ENCODE data around the gene SLC37A3. TPM values are rescaled to one million over a fixed set of nuclear protein-coding genes. Genes with fewer than 3 reads are reported as not detected.
"Not testable (repeated sequence)": the region's sequence is repeated elsewhere in the genome, so short reads cannot be mapped to it uniquely, and the experiment has no call there.

SLC37A3 gene
- total and polyA plus RNA-seq, 2 donors (not counting 1 experiment from before 2014, with no cell fraction given): 9.1 to 20.1 TPM

DNA sequence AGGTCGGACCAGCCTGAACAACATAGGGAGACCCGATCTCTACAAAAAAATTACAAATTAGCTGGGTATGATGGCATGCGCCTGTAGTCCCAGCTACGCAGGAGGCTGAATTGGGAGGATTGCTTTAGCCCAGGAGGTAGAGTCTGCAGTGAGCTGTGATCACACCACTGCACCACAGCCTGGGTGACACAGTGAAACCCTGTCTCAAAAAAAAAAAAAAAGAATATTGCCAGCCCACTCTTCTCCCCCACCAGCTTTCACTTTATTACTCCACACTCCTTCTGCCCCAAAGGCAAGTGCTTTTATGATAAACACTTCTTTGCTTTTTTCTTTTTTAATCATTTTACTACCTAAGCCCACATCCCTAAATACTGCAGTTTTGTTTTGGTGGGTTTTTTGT is 20.3 kb upstream of the SLC37A3 start:
- H3K4me3 Mint-ChIP-seq: no peak overlapping the region
- peaks cover 6% of the 10 kb centered on the region for H3K27me3 Mint-ChIP-seq
- H3K27me3 ChIP-seq (replicated peaks in 1 of 4; ENCODE audit: control extremely low read depth in 1 of 4, control insufficient read depth in 3 of 4, insufficient read depth in 4 of 4, low read length in 3 of 4): no peaks in the 10 kb centered on the region
- no peaks in the 10 kb centered on the region for H3K4me1 Mint-ChIP-seq
- H3K9me3 ChIP-seq (ENCODE audit: control extremely low read depth in 1 of 3, control insufficient read depth in 2 of 3, insufficient read depth in 1 of 3, low read length in 2 of 3): no peaks in the 10 kb centered on the region
- no peak overlapping the region for H2AFZ ChIP-seq (ENCODE audit: insufficient read depth, low read depth, low read length, poor library complexity, severe bottlenecking)
- TF ChIP-seq, protein P1, sequence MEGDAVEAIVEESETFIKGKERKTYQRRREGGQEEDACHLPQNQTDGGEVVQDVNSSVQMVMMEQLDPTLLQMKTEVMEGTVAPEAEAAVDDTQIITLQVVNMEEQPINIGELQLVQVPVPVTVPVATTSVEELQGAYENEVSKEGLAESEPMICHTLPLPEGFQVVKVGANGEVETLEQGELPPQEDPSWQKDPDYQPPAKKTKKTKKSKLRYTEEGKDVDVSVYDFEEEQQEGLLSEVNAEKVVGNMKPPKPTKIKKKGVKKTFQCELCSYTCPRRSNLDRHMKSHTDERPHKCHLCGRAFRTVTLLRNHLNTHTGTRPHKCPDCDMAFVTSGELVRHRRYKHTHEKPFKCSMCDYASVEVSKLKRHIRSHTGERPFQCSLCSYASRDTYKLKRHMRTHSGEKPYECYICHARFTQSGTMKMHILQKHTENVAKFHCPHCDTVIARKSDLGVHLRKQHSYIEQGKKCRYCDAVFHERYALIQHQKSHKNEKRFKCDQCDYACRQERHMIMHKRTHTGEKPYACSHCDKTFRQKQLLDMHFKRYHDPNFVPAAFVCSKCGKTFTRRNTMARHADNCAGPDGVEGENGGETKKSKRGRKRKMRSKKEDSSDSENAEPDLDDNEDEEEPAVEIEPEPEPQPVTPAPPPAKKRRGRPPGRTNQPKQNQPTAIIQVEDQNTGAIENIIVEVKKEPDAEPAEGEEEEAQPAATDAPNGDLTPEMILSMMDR (IDR thresholded peaks at IDR 0.05): no peak
- TF ChIP-seq EZH2 (IDR thresholded peaks at IDR 0.05; ENCODE audit: borderline replicate concordance, insufficient read depth, low read depth, low read length, poor library complexity, severe bottlenecking): no peak
- CTCF ChIA-PET: no interaction called here
- intact Hi-C loops (cut with micrococcal nuclease): no loop called here
- POLR2A ChIA-PET: no interaction called here
- H3K9ac ChIP-seq (ENCODE audit: low read length): no peak overlapping the region
- H3K4me2 ChIP-seq (replicated peaks; ENCODE audit: low read depth, low read length, poor library complexity, severe bottlenecking): no peak overlapping the region
- WGBS (ENCODE audit: insufficient coverage): 40% methylated on average over 1 of the region's 4 CpGs
- H3K4me3 ChIP-seq (ENCODE audit: control extremely low read depth in 1 of 5, extremely low read depth in 1 of 5, insufficient read depth in 1 of 5, low read depth in 2 of 5, low read length in 4 of 5): no peak overlapping the region
- H3K27ac Mint-ChIP-seq: no peak overlapping the region
- no peaks in the 10 kb centered on the region for H3K9me3 Mint-ChIP-seq (ENCODE audit: insufficient read depth)
- DNase-seq (no peak), ATAC-seq (ENCODE audit: low read depth) (no peak)
- no peak overlapping the region for H3K27ac ChIP-seq (ENCODE audit: low read length in 2 of 2)
- no peaks in the 10 kb centered on the region for H3K4me1 ChIP-seq (ENCODE audit: control insufficient read depth in 2 of 2, insufficient read depth in 2 of 2, low read length in 2 of 2)
- no peaks in the 10 kb centered on the region for H4K20me1 ChIP-seq (ENCODE audit: control insufficient read depth, insufficient read depth, low read length, poor library complexity, severe bottlenecking)
- H3K79me2 ChIP-seq (ENCODE audit: control insufficient read depth, insufficient read depth, low read length): no peaks in the 10 kb centered on the region
- peaks cover 0 to 1% of the 10 kb centered on the region in 2 experiments for H3K36me3 ChIP-seq (replicated peaks in 1 of 2; ENCODE audit: control extremely low read depth in 1 of 2, control insufficient read depth in 1 of 2, extremely low read depth in 1 of 2, insufficient read depth in 2 of 2, low read length in 1 of 2)

DNA sequence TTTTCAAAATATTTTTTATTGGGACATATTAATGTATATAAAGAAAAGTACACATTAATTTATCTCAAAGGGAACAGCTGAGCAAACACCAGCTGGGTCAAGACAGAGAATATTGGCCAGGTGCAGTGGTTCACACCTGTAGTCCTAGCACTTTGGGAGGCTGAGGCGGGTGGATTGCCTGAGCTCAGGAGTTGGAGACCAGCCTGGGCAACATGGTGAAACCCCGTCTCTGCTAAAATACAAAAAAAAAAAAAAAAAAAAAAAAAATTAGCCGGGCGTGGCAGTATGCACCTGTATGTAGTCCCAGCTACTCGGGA is 19.8 kb upstream of the SLC37A3 start:
- ATAC-seq (ENCODE audit: low read depth); H3K4me1 Mint-ChIP-seq; H3K4me3 Mint-ChIP-seq; H2AFZ ChIP-seq (ENCODE audit: insufficient read depth, low read depth, low read length, poor library complexity, severe bottlenecking); H3K9ac ChIP-seq (ENCODE audit: low read length); H3K9me3 ChIP-seq (ENCODE audit: control extremely low read depth in 1 of 3, control insufficient read depth in 2 of 3, insufficient read depth in 1 of 3, low read length in 2 of 3); H3K4me3 ChIP-seq (ENCODE audit: control extremely low read depth in 1 of 5, extremely low read depth in 1 of 5, insufficient read depth in 1 of 5, low read depth in 2 of 5, low read length in 4 of 5); CTCF ChIA-PET; H3K4me1 ChIP-seq (ENCODE audit: control insufficient read depth in 2 of 2, insufficient read depth in 2 of 2, low read length in 2 of 2); H4K20me1 ChIP-seq (ENCODE audit: control insufficient read depth, insufficient read depth, low read length, poor library complexity, severe bottlenecking); intact Hi-C loops (cut with micrococcal nuclease); DNase-seq; H3K27me3 Mint-ChIP-seq; H3K79me2 ChIP-seq (ENCODE audit: control insufficient read depth, insufficient read depth, low read length); H3K27ac Mint-ChIP-seq; H3K27ac ChIP-seq (ENCODE audit: low read length in 2 of 2); H3K4me2 ChIP-seq (replicated peaks; ENCODE audit: low read depth, low read length, poor library complexity, severe bottlenecking); H3K9me3 Mint-ChIP-seq (ENCODE audit: insufficient read depth); H3K36me3 ChIP-seq (replicated peaks in 1 of 2; ENCODE audit: control extremely low read depth in 1 of 2, control insufficient read depth in 1 of 2, extremely low read depth in 1 of 2, insufficient read depth in 2 of 2, low read length in 1 of 2); H3K27me3 ChIP-seq (replicated peaks in 1 of 4; ENCODE audit: control extremely low read depth in 1 of 4, control insufficient read depth in 3 of 4, insufficient read depth in 4 of 4, low read length in 3 of 4): not testable (repeated sequence)
- POLR2A ChIA-PET: interaction anchor here (0.6 kb wide), 1 partner anchor 72 kb away, joined by 3 read pairs; no protein-coding TSS in a partner anchor
- 66% methylated on average over 2 of the region's 5 CpGs for WGBS (ENCODE audit: insufficient coverage)

Data from B cell (primary cell).